Stomach (tissue), 9 donors: Measurements from ENCODE around the gene FAM53C. TPM values are rescaled to one million over a fixed set of nuclear protein-coding genes. Genes with fewer than 3 reads are reported as not detected.

Source experiments
- DNase-seq, 2 donors: peaks; one replicate each; pipeline versions ENCODE4 v3.0.0 to v3.0.0-alpha.2; 2013 to 2019
- H3K27ac ChIP-seq, 5 donors: fragments of 200-600 bp in 4 of 5; sonication (generic) in 4 of 5; one replicate each; pipeline ENCODE4 v1.5.1; 2013 to 2019; ENCODE audit warnings: mild to moderate bottlenecking in 1 of 5, moderate library complexity in 1 of 5
- H3K27me3 ChIP-seq, 3 donors: fragments of 200-600 bp; sonication (generic); one replicate each; pipeline ENCODE4 v1.5.1; 2017 to 2019; ENCODE audit warnings: mixed run types in 1 of 3
- H3K36me3 ChIP-seq, 4 donors: fragments of 200-600 bp; sonication (generic); 1 replicate in 3 of 4; 2 replicates in 1 of 4; pipeline ENCODE4 v1.5.1; 2016 to 2019
- H3K4me1 ChIP-seq, 4 donors: fragments of 200-600 bp; sonication (generic); one replicate each; pipeline ENCODE4 v1.5.1; 2016 to 2019
- H3K4me3 ChIP-seq, 4 donors: fragments of 200-600 bp; sonication (generic) in 3 of 4; one replicate each; pipeline ENCODE4 v1.5.1; 2016 to 2019; ENCODE audit warnings: mild to moderate bottlenecking in 1 of 4
- H3K9me3 ChIP-seq, 4 donors: fragments of 200-600 bp; sonication (generic); one replicate each; pipeline ENCODE4 v1.5.1; 2016 to 2019
- CTCF ChIP-seq, 7 experiments: fragments of 450-650 bp in 4 of 7; fragments of 200-600 bp in 3 of 7; sonication (generic) in 3 of 7; IDR thresholded peaks; one replicate each; pipeline ENCODE4 v1.5.1; 2016 to 2019; ENCODE audit warnings: antibody characterized with exemption in 7 of 7, control low read depth in 2 of 7, mild to moderate bottlenecking in 1 of 7
- EP300 ChIP-seq: sonication (generic); formaldehyde crosslinking; IDR thresholded peaks from one replicate; pipeline ENCODE4 v1.6.1; 2017; ENCODE audit warnings: antibody characterized with exemption
- POLR2A ChIP-seq, 4 donors: fragments of 450-650 bp; IDR thresholded peaks; one replicate each; pipeline ENCODE4 v1.6.1; 2016; ENCODE audit warnings: antibody characterized with exemption in 4 of 4, control low read depth in 2 of 4, mild to moderate bottlenecking in 1 of 4, moderate library complexity in 1 of 4
- POLR2AphosphoS5 ChIP-seq, 3 donors: sonication (generic); formaldehyde crosslinking; IDR thresholded peaks; one replicate each; pipeline ENCODE4 v1.6.1; 2016; ENCODE audit warnings: antibody characterized with exemption in 3 of 3
- WGBS, 5 donors: extraction: QIAGEN DNeasy Blood & Tissue Kit in 3 of 5; methylation state at CpG; one replicate each; pipeline versions ENCODE4 v1.1.5 to v1.1.7; 2013 to 2018; 5-methylcytosine and 5-hydroxymethylcytosine counted together
- intact Hi-C: fragments of 100-400 bp; cut with DNase I; formaldehyde crosslinking; loops from one replicate; pipeline ENCODE4 v1.15.1; 2023; ENCODE audit warnings: low total_unique reads
- polyA plus RNA-seq, 3 donors: library from polyadenylated mRNA; stranded (reverse); fragments of 200-250 nt; gene quantifications; one replicate each; pipeline ENCODE4 v1.2.3, GENCODE V29; 2013
- total RNA-seq, 5 donors: library from RNA; depleted of rRNA; stranded (reverse); fragments of >200 nt; gene quantifications; one replicate each; pipeline versions ENCODE4 v1.1.0 to v1.2.3, GENCODE V29; 2014 to 2016
- donor health status: healthy with polysubstance abuse.
- donor health status: Bipolar disorder and iron deficiency.
- donor health status: healthy.

Gene FAM53C
- total and polyA plus RNA-seq, 8 donors, result 0.29 to 43.3 (median 15.3) TPM

DNA sequence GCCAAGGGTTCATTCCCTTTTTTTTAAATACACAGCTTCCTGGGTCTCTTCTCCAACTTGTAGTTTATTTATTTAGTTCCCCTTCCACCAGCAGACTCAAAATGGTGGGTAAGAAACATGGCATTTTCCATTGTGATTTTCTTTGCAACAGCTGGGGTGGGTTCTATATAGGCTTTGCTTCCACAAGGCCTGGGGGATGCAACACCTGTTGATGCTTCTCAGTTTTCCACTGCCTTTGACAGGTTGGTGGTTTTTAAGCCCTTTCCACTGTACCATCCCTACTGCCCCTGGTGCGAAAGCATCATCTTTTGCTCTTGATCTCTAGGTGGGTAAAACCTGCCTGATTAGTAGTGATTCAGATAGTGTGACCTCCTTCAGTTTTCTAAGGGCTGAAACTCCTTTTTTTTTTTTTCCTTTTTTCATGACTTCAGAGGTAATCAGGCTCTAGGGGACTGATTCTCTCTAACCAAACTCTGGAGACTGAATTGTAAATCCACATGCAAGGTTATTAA lies 22.9 kb downstream of the FAM53C start:
- DNase-seq, result no peak
- intact Hi-C loops, result no loop called here
- peaks cover 2 to 50% (median 22%) of the 10 kb centered on the region in 4 donors for H3K4me1 ChIP-seq
- no peak for TF ChIP-seq CTCF (IDR thresholded peaks at IDR 0.05)
- TF ChIP-seq POLR2AphosphoS5 (IDR thresholded peaks at IDR 0.05), result no peak
- TF ChIP-seq EP300, result no peak
- no peak for TF ChIP-seq POLR2A (IDR thresholded peaks at IDR 0.05)
- H3K4me3 ChIP-seq, result no peak overlapping the region
- no peaks in the 10 kb centered on the region for H3K9me3 ChIP-seq
- no peaks in the 10 kb centered on the region for H3K27me3 ChIP-seq
- WGBS, 5 donors, result 81 to 100% (median 96%) methylated on average over 1 of the region's 1 CpG
- H3K27ac ChIP-seq, result no peak overlapping the region
- H3K36me3 ChIP-seq, result peaks cover 0 to 5% (median 0%) of the 10 kb centered on the region in 4 donors

DNA sequence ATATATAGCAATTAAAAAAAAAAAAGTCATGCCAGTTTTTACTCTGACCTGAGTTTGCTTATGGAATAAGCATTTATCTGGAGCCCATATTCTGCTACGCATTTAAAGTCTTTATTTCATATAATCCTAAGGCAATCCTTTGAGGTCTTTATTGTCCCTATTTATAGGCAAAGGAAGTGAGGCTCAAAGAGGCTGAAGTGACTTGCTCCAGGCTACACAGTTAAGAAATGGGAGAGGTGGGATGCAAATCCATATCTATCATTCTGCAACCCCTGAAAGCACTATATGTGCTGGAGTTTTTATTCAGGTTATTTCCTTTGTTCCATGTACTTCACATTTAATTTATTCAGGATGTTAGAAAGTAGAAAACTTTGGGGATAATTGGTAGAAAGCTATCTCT lies 26.5 kb downstream of the FAM53C start:
- peaks cover 0 to 5% (median 0%) of the 10 kb centered on the region in 4 donors for H3K36me3 ChIP-seq
- H3K27me3 ChIP-seq, result no peaks in the 10 kb centered on the region
- no peak overlapping the region for H3K27ac ChIP-seq
- 93 to 98% (median 94%) methylated on average over 1 of the region's 1 CpG for WGBS, 5 donors
- intact Hi-C loops, result no loop called here
- TF ChIP-seq POLR2AphosphoS5 (IDR thresholded peaks at IDR 0.05) (no peak), EP300 (no peak), POLR2A (IDR thresholded peaks at IDR 0.05) (no peak), CTCF (IDR thresholded peaks at IDR 0.05) (no peak)
- no peak for DNase-seq
- no peaks in the 10 kb centered on the region for H3K9me3 ChIP-seq
- peaks cover 16 to 61% (median 39%) of the 10 kb centered on the region in 4 donors for H3K4me1 ChIP-seq
- H3K4me3 ChIP-seq, result no peak overlapping the region

- peaks cover 19 to 64% (median 40%) of the 10 kb centered on the region in 4 donors for H3K4me1 ChIP-seq
- 35 to 51% (median 46%) methylated on average over 4 of the region's 4 CpGs for WGBS, 5 donors
- intact Hi-C loops, result no loop called here
- no peaks in the 10 kb centered on the region for H3K9me3 ChIP-seq
- no peak overlapping the region for H3K4me3 ChIP-seq
- H3K27me3 ChIP-seq, result no peaks in the 10 kb centered on the region
- H3K36me3 ChIP-seq, result peaks cover 0 to 5% (median 0%) of the 10 kb centered on the region in 4 donors
- no peak overlapping the region for H3K27ac ChIP-seq
- no peak for TF ChIP-seq POLR2AphosphoS5 (IDR thresholded peaks at IDR 0.05)
- no peak for TF ChIP-seq EP300
- no peak for TF ChIP-seq CTCF (IDR thresholded peaks at IDR 0.05)
- no peak for TF ChIP-seq POLR2A (IDR thresholded peaks at IDR 0.05)
- no peak for DNase-seq
These were observed 28.7 kb downstream of the FAM53C start for GRCh38 chr5:138366632-138367382.

DNA sequence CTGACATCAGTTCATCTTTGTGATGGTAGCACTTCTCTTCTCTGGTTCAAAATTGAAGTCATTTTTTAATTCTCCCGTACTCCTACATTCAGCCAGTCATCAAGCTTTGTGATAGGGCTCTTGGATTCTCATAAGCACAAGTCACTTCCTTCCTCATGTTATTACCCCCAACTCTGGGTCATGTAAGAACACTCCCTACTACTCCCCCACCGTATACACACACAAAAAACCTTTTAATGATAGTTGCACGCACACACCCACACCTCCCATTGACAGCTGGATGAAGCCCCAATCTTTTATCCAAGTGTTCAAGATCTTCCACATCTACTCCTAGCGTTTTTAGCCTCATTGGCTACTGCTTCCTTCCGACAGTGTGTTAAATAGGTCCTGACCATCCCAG lies 31.2 kb downstream of the FAM53C start:
- H3K4me1 ChIP-seq, result peaks cover 19 to 63% (median 37%) of the 10 kb centered on the region in 4 donors
- no peak for DNase-seq
- no peaks in the 10 kb centered on the region for H3K27me3 ChIP-seq
- no peaks in the 10 kb centered on the region for H3K9me3 ChIP-seq
- TF ChIP-seq CTCF (IDR thresholded peaks at IDR 0.05) (no peak), POLR2AphosphoS5 (IDR thresholded peaks at IDR 0.05) (no peak), POLR2A (IDR thresholded peaks at IDR 0.05) (no peak), EP300 (no peak)
- peak overlapping the region in 2 of 5 donors; percentile 69 to 76 for H3K27ac ChIP-seq
- 69 to 79% (median 77%) methylated on average over 5 of the region's 5 CpGs for WGBS, 5 donors
- H3K4me3 ChIP-seq, result no peak overlapping the region
- intact Hi-C loops, result no loop called here
- H3K36me3 ChIP-seq, result peaks cover 3 to 25% (median 18%) of the 10 kb centered on the region in 4 donors
